ENCODE results near the gene HBS1L.

The HBS1L gene

DNA sequence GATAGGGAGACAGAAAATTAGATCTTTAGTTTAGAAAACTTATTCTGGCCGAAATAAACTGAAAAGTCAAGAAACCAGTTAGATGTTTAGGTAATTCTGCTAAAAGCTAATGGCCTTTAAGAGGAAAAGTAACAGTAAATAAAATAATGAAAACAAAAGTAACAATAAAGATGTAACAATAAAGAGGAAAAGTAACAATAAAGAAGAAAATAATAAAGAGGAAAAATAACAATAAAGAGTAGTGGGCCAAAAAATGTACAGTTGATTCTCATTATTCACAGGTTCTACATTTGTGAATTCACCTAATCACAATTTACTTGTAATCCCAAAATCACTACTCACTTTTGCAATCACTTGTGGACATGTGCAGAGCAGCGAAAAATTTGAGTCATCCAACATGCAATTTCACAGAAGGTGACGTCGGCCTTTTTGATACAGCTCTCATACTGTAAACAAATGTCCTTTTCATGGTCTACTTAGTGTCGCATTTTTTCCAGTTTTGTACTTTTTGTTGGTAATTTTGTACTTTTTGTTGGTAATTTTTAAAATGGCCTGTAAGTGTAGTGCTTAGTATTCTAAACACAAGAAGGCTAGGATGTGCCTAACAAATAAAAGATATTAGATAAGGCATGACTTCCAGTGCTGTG is 24.0 kb downstream of the HBS1L start:
- TF ChIP-seq, protein P1, sequence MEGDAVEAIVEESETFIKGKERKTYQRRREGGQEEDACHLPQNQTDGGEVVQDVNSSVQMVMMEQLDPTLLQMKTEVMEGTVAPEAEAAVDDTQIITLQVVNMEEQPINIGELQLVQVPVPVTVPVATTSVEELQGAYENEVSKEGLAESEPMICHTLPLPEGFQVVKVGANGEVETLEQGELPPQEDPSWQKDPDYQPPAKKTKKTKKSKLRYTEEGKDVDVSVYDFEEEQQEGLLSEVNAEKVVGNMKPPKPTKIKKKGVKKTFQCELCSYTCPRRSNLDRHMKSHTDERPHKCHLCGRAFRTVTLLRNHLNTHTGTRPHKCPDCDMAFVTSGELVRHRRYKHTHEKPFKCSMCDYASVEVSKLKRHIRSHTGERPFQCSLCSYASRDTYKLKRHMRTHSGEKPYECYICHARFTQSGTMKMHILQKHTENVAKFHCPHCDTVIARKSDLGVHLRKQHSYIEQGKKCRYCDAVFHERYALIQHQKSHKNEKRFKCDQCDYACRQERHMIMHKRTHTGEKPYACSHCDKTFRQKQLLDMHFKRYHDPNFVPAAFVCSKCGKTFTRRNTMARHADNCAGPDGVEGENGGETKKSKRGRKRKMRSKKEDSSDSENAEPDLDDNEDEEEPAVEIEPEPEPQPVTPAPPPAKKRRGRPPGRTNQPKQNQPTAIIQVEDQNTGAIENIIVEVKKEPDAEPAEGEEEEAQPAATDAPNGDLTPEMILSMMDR (IDR thresholded peaks at IDR 0.05; ENCODE audit: low read depth, low read length, poor library complexity, severe bottlenecking), result no peak
- TF ChIP-seq EZH2phosphoT487 (IDR thresholded peaks at IDR 0.05; ENCODE audit: borderline replicate concordance, low read length), result no peak
- H3K36me3 ChIP-seq (ENCODE audit: control insufficient read depth, low read length), result peaks cover 38% of the 10 kb centered on the region
- H3K4me3 ChIP-seq (ENCODE audit: low read length), result no peak overlapping the region
- H4K20me1 ChIP-seq (ENCODE audit: control insufficient read depth, insufficient read depth, low read depth, low read length), result no peaks in the 10 kb centered on the region
- H3K27me3 ChIP-seq (ENCODE audit: control insufficient read depth, low read length), result no peaks in the 10 kb centered on the region
- H3K9me2 ChIP-seq (replicated peaks; ENCODE audit: control insufficient read depth, low read length), result no peaks in the 10 kb centered on the region
- no peaks in the 10 kb centered on the region; the same call in 1 of the 2 replicates for H3F3A ChIP-seq (ENCODE audit: control insufficient read depth, insufficient read depth)
- H3K27ac ChIP-seq (ENCODE audit: low read depth, low read length), result no peak overlapping the region
- no peaks in the 10 kb centered on the region for H3K9me3 ChIP-seq (ENCODE audit: control insufficient read depth, insufficient read depth, low read length)
- H3K4me2 ChIP-seq (ENCODE audit: low read length), result no peak overlapping the region
- no peaks in the 10 kb centered on the region for H3K4me1 ChIP-seq (ENCODE audit: control insufficient read depth, low read length)
- H3K79me2 ChIP-seq (ENCODE audit: control insufficient read depth, low read length), result peaks cover 11% of the 10 kb centered on the region

DNA sequence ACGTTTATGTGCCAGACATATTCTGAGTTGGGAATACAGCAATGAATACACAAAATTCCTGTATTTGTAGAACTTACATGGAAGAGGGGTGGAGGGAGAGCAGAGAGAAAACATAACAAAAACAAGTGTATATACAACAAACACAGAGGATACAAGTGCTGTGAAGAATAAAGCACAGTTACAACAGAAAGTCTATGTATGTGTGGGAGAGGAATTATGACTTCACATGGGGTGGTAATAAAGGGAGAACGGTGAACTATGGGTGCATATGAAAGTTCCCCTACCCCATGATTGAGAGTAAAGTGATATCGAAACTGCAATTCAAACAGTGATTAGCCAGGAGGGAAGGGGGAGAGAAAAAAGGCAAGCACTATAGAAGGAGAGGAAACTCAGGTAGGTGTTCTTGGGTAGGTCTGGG is 24.6 kb downstream of the HBS1L start:
- H3F3A ChIP-seq (ENCODE audit: control insufficient read depth, insufficient read depth), result no peaks in the 10 kb centered on the region; the same call in 1 of the 2 replicates
- H3K36me3 ChIP-seq (ENCODE audit: control insufficient read depth, low read length), result peaks cover 42% of the 10 kb centered on the region
- no peaks in the 10 kb centered on the region for H3K9me2 ChIP-seq (replicated peaks; ENCODE audit: control insufficient read depth, low read length)
- peaks cover 16% of the 10 kb centered on the region for H3K79me2 ChIP-seq (ENCODE audit: control insufficient read depth, low read length)
- H3K27ac ChIP-seq (ENCODE audit: low read depth, low read length), result no peak overlapping the region
- no peaks in the 10 kb centered on the region for H3K4me1 ChIP-seq (ENCODE audit: control insufficient read depth, low read length)
- no peaks in the 10 kb centered on the region for H3K27me3 ChIP-seq (ENCODE audit: control insufficient read depth, low read length)
- no peaks in the 10 kb centered on the region for H3K9me3 ChIP-seq (ENCODE audit: control insufficient read depth, insufficient read depth, low read length)
- H3K4me3 ChIP-seq (ENCODE audit: low read length), result no peak overlapping the region
- no peak for TF ChIP-seq EZH2phosphoT487 (IDR thresholded peaks at IDR 0.05; ENCODE audit: borderline replicate concordance, low read length)
- TF ChIP-seq, protein P1 (IDR thresholded peaks at IDR 0.05; ENCODE audit: low read depth, low read length, poor library complexity, severe bottlenecking), result no peak
- no peak overlapping the region for H3K4me2 ChIP-seq (ENCODE audit: low read length)
- H4K20me1 ChIP-seq (ENCODE audit: control insufficient read depth, insufficient read depth, low read depth, low read length), result no peaks in the 10 kb centered on the region

DNA sequence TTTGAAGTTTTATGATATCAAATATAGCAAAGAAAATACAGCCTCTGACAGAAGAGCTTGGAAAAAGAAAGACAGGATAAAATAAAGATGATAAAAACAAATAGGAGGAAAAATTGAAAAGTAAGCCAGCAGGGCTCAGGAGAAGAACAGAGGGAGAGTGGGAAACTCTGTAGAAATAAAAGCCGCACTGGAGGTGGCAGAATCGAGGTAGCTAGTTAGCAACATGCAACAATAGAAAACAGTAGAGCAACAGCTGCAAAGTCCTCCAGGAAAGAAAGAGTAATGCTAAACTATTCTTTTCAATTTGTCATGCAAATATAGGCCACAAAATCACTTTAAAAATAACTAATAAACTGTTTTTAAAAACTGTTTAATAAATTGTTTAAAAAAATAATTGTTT is 28.8 kb downstream of the HBS1L start:
- H3K36me3 ChIP-seq (ENCODE audit: control insufficient read depth, low read length), result peaks cover 15% of the 10 kb centered on the region

More for the DNA sequence above, 28.8 kb downstream of the HBS1L start:
- no peaks in the 10 kb centered on the region for H3K4me1 ChIP-seq (ENCODE audit: control insufficient read depth, low read length)
- H3F3A ChIP-seq (ENCODE audit: control insufficient read depth, insufficient read depth), result no peaks in the 10 kb centered on the region
- TF ChIP-seq EZH2phosphoT487 (IDR thresholded peaks at IDR 0.05; ENCODE audit: borderline replicate concordance, low read length), result no peak
- TF ChIP-seq, protein P1 (IDR thresholded peaks at IDR 0.05; ENCODE audit: low read depth, low read length, poor library complexity, severe bottlenecking), result no peak
- H3K9me3 ChIP-seq (ENCODE audit: control insufficient read depth, insufficient read depth, low read length), result no peaks in the 10 kb centered on the region
- no peak overlapping the region for H3K27ac ChIP-seq (ENCODE audit: low read depth, low read length)
- H3K4me3 ChIP-seq (ENCODE audit: low read length), result no peak overlapping the region
- H3K27me3 ChIP-seq (ENCODE audit: control insufficient read depth, low read length), result no peaks in the 10 kb centered on the region
- H3K79me2 ChIP-seq (ENCODE audit: control insufficient read depth, low read length), result peaks cover 14% of the 10 kb centered on the region
- no peak overlapping the region for H3K4me2 ChIP-seq (ENCODE audit: low read length)
- no peaks in the 10 kb centered on the region for H4K20me1 ChIP-seq (ENCODE audit: control insufficient read depth, insufficient read depth, low read depth, low read length)
- no peaks in the 10 kb centered on the region for H3K9me2 ChIP-seq (replicated peaks; ENCODE audit: control insufficient read depth, low read length)
